Measurements from ENCODE around the gene MAPKAP1.
"Not testable (repeated sequence)": the region's sequence is repeated elsewhere in the genome, so short reads cannot be mapped to it uniquely, and the experiment has no call there.

MAPKAP1 gene

DNA sequence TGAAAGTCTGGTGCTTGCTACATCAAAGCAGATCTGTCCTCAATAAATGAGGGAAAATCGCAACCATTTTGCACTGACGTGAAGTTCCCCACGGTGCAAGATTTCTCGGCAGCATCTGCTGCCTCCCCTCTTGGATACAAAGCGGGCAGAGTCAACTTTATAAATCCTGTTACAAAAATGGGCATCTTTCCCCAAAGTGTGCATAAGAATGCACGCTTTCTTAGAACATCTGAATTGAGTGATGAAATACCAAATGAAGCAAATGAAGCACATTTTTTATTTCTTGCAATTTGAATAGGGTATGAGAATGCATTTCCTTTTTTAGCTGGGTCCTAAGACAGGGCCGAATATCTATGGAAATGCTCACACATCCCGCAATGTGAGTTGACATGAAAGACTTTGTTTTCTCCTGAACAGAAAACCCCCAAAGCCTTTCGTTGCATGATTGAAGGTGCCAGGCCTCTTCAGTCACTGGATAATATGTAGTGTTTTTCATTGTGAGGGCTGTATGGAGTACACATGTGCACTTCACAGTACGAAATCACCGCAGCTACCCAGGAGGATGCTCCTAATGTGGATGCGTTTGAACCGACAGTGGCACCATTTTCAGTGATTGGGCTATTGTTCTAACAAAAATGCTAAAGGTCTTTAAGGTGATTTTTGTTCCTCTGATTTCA is 19.6 kb upstream of the MAPKAP1 start:
- DNase-seq: no peak

DNA sequence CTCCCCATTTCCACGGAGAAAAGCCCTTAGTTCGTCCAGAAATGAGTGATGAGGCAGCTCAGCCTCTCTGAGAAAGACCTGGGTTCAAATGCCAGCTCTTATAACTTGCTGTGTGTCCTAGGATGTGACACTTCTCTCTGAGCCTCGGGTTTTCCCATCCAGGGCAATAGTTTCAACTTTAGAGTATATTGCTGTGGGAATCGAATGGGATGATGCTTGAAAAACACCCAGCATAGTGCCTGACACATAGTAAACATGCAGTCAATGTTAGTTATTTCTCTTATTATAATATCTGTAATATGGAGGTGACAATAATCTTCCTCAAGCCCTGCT is 430 bp upstream of the MAPKAP1 start:
- no peak for DNase-seq

DNA sequence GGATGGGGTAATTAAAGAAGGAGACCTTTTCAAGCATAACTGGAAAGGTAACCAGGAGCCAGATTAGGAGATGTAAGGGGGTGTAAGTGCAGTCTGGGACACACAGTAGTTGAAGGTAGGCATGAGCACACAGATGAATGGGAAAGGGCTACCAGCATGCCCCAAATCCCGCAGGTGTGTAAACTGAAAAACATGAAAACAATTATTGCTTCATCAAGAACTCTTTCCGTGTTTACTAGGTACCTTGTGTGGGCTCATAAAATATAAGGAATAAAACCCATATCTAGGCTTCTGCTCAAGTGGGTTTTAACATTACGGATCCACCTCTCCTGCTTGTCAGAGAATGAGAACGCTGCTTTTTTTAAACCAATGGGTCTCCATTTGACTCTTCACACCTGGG is 1.1 kb downstream of the MAPKAP1 start:
- DNase-seq: no peak

DNA sequence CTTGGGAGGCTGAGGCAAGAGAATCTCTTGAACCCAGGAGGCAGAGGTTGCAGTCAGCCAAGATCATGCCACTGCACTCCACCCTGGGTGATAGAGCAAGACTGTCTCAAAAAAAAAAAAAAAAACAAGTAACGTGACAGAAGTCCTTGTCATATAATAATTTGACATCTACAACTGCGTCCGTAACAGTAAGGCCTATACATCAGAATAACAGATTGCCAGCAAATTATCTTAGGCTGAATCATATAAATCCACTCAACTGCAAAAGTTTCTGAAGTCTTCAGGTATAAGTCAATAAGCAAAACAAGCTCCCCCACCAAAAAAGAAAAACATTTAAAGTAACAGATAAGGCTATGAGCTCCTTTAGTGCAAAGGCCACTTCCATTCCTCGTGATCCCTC is 3.3 kb downstream of the MAPKAP1 start:
- no peak for DNase-seq

DNA sequence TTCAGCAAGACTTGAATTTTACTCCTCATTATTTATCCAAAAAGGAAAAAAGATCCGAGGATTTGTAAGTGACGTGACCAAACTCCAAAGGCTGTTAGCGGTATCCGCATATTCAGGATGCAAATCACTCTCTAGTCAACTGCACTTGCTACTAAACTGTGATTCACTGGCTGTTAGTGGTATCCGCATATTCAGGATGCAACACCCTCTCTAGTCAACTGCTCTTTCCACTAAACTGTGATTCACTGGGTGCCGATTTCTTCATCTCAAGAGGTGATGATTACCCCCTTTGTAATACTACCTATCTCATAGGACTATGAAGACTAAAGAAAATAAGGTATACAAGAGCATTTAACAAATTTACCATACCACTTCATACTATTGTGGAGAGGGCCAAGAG is 5.7 kb downstream of the MAPKAP1 start:
- no peak for DNase-seq

DNA sequence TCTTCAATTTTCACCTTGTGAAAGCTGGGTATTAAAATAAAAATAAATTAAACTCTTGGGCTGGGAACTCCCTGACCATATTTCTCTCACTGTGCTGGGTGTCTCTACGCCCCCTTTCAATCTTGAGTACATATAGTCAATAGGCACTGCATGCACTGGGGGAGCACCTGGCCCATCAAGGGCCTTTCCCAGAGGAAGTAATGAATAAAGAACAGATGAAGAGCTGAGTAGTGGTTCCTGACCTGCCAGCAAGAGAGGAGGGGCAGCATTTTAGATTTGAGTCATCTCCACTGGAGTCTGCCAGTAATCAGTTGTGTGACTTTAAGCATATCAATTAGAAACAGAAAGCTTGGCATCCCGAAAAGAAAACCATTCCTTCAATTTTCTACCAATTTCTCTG is 6.2 kb downstream of the MAPKAP1 start:
- peak; percentile 57 for DNase-seq

DNA sequence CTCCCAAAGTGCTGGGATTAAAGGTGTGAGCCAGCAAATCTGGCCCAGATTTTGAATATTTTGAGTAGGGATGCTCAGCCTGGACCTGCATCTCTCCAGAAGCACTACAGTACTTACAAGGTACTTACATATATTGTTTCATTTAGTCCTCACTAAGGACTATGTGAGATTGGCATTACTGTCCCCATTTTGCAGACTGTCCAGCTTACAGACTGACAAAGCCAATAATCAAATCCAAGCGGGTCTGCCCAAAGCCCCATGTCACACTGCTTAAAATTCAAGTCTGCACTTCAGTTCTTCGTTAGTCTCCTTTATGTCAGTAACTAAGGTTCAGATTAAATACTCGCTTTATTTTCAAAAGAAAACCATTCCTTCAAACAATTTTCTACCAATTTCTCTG is 7.1 kb downstream of the MAPKAP1 start:
- no peak for DNase-seq

DNA sequence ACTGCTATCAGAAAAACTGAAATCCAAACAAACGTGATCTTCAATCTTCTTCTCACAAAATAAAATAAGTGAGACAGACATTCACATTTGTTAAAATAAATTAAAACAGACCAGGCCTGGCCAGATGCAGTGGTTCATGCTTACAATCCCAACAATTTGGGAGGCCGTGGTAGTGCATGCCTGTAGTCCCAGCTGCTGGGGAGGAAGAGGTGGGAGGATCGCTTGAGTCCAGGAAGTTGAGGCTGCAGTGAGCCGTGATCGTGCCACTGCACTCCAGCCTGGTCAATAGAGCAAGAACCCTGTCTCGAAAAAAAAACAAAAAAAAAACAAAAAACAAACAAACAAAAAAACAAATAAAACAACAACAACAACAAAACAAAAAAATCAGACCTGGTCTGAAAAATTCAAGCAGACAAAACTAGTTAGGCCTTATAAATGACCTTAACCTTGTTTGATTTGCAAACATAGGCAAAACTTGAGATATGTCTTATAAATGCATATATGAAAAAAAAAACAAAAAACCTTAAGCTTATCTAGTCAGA is 10.8 kb downstream of the MAPKAP1 start:
- no peak for DNase-seq

DNA sequence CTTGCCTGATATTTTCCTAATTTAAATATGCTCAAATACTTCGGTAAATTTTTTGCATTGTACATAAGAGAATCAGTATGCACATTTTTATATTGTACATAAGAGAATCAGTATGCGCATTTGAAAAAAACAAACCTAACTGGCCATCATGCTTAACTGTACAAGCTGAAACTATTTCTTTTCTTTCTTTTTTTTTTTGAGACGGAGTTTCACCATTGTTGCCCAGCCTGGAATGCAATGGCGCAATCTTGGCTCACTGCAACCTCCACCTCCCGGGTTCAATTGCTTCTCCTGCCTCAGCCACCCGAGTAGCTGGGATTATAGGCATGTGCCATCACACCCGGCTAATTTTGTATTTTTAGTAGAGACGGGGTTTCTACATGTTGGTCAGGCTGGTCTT is 11.5 kb downstream of the MAPKAP1 start:
- not testable (repeated sequence) for DNase-seq

DNA sequence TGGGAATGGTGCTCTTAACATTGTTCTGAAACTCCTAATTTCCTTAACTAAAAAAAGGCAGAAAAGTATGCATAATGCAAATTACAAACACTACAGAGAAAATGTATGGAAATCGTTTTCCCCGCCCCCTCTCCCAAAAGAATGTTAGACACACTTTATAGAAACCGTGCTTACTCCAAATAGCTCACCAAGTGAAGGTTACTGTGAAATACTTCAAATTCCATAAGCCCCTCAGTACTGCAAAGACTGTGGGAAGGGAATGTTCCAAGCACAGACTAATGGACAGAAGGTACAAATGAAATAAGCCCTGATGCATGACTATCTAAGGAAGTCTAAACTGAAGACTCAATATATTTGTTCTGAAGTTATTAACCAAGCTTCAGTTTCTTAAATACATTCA is 12.5 kb downstream of the MAPKAP1 start:
- no peak for DNase-seq

DNA sequence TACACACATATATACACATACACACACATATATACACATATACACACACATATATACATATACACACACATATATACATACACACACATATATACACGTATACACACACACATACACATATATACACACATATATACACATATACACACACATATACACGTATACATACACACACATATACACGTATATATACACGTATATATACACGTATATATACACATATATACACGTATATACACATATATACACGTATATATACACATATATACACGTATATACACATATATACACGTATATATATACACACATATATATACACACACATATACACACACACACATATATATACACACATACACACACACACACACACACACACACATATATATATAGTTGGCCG is 13.5 kb downstream of the MAPKAP1 start:
- not testable (repeated sequence) for DNase-seq

DNA sequence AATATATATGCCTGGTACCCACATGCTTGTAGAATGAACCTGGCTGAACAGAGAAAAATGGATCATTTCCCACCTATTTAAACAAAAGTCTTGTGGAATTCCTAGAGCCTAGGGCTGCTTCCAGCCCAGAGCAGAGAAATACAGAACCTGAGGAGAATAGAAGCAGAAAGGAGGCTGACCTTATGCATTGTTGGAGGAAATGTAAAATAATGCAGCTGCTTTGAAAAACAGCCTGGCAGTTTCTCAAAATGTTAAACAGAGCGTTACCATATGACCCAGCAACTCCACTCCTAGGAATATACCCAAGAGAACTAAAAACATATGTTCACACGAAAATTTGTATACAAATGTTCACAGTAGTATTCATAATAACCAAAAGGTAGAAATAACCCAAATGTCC is 15.1 kb downstream of the MAPKAP1 start:
- DNase-seq: no peak

DNA sequence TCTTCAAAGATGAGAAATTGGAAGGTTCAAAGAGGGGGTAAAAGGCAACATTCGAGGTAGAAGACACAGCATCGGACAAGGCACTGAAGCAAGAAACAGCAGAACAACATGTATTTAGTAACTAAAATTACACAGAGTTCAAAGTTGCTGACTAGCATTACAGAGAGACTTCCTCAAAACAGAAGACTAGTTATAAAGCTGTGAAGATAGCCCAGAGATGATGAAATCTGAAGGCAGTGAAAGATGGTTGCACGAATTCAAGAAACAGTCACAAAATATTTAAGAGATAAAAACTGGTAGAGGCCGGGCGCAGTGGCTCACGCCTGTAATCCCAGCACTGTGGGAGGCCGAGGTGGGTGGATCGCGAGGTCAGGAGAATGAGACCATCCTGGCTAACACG is 16.3 kb downstream of the MAPKAP1 start:
- DNase-seq: no peak

DNA sequence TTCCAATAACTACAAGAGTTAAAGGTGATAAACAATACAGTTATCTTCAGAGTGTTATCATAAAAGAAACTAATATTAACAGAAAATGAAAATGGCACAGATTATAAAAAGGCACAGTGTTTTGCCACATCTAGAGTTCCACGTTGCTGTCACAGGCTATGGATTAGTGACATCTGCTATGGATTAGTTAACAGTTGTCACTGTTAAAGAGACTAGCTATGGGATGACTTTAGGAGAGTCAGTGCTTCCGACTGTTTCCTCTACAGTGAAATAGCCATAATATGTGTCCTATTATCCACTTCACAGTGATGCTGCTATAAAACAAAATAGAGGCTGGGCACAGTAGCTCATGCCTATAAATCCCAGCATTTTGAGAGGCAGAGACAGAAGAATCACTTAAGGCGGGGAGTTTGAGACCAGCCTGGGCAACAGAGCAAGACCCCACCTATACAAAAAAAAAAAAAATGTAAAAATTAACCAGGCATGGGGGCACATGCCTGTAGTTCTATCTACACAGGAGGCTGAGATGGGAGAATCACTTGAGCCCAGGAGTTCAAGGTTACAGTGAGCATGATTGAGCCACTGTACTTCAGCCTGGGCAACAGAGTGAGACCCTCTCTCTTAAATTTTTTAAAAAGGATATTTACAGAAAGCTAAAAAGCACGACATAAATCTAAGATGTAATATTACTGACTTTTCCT is 19.7 kb downstream of the MAPKAP1 start:
- no peak for DNase-seq

DNA sequence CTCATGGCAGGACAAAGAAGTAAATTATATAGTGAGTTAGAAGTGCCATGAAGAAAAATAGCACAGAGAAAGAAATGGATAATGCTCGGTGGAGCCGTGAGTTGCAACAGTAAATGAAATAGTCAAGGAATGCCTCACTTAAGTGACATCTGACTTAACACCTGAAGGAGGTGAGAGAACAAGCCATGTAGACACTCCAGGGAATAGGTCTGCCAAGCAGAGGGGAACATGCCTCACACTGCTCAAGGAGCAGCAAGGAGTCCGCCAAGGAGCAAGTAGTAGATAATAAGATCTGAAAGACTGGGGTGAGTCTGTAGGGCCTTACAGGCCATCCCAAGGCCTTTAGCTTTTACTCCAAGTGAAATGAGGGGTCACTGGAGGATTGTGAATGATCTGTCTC is 21.8 kb downstream of the MAPKAP1 start:
- no peak for DNase-seq

DNA sequence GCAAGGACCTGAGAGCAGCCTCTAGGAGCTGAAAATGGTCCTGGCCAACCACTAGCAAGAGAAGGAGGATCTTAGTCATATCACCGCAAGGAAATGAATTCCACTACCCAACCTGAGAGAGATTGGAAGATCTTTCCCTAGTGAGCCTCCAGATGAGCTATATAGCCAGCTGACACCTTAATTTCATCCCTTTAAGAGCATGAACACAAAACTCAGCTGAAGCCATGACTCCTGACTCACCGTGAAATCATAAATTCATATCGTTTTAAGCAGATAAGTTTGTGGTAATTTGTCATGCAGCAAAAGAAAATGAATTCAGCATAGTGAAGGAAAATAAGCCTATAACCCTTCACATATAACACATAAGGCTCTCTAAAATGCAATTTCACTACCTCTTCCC is 23.5 kb downstream of the MAPKAP1 start:
- DNase-seq: no peak

DNA sequence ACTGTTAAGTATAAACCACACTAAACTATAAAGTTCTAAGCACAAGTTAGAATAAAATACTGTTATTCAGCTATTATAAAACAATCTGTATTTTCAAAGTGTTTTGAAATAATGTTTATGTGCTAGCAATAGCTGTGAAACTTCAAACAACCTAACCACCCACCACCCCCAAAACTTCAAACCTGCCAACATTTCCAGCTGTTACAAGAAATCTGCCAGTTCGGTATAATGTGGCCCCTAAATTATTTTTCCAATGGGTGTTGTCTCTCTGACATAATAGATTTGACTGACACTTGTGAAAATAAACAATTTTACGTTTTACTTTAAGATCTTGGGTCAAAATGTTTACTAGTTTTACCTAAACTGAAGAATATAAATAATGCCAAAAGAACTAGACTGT is 24.7 kb downstream of the MAPKAP1 start:
- DNase-seq: no peak

DNA sequence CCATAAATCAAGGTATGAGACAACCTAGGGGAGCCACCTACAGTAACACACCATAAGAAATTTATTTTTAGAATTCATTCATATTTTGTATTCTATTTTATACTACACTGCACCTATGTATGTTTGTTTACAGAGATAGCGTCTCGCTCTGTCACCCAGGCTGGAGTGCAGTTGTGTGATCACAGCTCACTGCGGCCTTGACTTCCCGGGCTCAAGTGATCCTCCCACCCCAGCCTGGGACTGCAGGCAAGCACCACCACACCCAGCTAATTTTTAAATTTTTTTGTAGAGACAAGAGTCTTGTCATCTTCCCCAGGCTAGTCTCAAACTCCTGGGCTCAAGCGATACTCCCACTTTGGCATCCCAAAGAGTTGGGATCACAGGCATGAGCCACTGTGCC is 25.4 kb downstream of the MAPKAP1 start:
- no peak for DNase-seq

DNA sequence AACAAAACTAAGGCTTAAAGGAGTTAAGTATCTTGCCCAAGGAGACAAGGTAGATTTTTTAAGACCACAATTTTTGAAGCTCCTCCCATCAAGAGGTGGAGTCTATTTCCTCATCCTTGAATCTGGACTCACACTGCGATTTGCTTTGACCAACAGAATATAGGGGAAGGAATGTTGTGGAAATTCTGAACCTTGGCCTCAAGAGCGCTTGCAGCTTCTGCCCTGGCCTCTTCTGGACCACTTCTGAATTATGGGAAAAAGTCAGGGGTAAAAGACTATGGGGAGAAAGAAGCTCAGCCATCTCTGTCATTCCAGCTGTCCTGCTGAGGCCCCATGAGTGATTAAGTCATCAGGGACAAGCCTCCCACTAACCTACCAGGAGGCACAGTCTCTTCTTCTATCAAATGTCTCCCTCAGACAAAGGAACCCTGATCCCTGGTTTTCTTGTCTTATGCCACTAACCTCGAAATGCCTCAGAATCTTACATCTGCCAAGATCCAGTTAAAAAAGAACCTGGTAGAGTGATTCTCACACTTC is 25.9 kb downstream of the MAPKAP1 start:
- no peak for DNase-seq

DNA sequence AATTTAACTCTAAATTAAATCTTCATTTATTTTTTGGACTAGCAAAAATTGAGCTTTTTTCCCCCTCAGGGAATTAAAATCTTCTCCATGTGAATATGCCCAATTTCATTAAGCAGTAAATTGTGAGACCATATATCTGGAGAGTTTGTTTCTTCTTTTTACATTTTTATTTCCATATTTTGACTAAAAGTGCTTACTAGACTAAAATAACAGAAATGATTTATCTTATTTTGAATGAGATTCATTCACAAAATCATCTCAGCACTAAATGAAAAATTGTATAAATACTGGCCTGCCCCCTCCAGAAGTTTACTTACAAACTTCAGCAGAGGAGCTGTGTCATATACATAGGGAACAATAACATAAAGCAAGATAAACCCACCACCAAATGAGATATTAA is 26.6 kb downstream of the MAPKAP1 start:
- DNase-seq: no peak

DNA sequence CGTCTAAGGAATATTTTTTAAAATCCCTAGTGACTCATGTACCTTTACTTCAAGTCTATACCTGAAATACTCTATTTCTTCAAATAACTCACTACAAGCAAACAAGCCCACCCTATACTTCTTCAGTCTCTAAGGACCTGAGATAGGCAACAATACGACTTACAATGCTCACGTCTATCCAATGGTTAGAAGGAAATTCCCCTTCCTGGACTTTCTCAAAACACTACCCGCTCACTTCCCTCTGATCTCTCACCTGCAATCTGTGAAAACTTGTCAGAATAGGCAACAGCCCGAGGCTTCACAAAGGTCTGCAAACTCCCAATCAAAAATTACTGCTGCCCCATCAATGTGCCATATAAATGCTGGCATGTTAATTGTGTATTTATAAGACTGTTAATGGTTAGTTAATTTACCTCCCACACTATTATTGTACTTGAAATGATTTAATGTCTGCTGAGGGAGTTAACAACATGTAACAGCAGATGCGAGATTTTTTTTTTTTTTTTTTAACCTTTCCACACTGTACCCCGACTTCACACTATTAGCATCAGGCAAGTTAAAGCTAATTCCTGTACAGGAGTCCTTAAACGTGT is 27.3 kb downstream of the MAPKAP1 start:
- no peak for DNase-seq

DNA sequence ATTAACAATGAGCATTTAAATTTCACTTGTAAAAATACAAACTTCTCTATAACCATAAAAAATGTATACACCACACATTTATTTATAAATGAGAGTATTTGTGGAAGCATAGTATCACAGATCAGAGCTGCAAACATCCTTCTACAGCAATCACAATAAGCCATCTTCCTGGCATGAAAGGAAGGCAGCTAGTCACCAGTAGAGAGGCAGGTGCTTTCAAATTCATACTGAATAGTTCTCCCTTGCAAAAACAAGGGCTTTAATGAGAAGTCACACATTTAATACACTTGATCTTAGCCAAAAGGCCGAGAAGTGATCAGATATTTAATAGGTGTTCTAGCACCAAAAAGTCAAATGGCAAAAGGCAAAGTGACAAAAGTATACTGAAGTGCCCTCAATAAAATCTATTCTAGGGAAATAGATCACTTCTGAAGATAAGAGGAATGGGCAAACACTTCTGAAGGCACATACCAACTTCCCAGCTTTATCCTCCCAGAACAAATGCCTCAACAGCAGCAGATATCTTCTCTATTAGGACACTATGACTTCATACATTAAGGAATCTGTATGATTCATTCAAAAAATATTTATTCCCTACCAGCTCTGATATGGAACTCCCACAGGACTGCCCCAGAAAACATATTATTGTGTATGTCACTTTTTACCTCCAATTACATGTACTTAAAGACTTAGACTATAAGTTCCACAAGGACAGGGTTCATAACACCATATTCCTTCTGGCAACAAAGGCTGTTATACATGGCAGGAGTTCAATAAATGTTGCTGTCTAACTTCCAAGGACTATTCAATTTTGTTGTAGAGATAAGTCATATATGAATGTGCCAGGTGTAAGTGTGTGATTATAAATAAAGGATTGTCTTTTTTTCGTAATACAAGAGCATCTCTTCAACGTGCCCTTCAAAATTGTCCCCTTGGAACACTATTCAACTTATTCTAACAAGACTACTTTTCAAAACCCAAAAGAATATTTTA is 31.7 kb downstream of the MAPKAP1 start:
- DNase-seq: no peak

DNA sequence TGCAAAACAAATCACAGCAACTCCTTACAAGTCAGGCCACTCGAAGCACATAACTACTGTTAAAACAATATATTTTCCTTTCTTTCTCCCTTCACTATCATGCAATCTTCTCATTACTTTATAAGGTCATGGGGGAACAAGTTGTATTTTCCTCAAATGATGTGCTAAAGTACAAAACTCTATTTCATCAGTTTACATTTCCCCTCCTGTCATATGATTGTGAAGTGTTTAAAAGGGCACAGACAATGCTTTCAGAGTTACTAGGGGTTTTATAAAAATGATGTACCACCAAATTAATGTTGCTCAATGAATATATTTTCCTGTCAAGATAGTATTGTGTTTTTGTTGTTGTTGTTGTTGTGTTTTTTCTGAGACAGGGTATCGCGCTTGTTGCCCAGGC is 34.1 kb downstream of the MAPKAP1 start:
- no peak for DNase-seq
